Prostate gland (tissue), 2 donors: ENCODE measurements around the gene ASXL3. TPM values are rescaled to one million over a fixed set of nuclear protein-coding genes. Genes with fewer than 3 reads are reported as not detected.

ENCODE experiments used
- DNase-seq: peaks from one replicate; pipeline ENCODE4 v3.0.0-alpha.2; 2019; ENCODE audit warnings: low spot score
- H3K27ac ChIP-seq, 2 donors: fragments of 200-600 bp; sonication (generic); 2 replicates each; pipeline ENCODE4 v1.5.1; 2017 to 2019
- H3K27me3 ChIP-seq: fragments of 200-600 bp; sonication (generic); replicated peaks from 2 replicates; pipeline ENCODE4 v1.5.1; 2019; ENCODE audit not compliant: insufficient read depth
- H3K36me3 ChIP-seq, 2 donors: fragments of 200-600 bp; sonication (generic); 1 replicate in 1 of 2; 2 replicates in 1 of 2; pipeline versions ENCODE4 v1.5.1 to v1.8.1; 2017 to 2019
- H3K4me1 ChIP-seq: fragments of 200-600 bp; sonication (generic); replicated peaks from 2 replicates; pipeline ENCODE4 v1.5.1; 2019
- H3K4me3 ChIP-seq, 2 donors: fragments of 200-600 bp; sonication (generic); 2 replicates each; pipeline ENCODE4 v1.5.1; 2017 to 2019
- H3K9me3 ChIP-seq: fragments of 200-600 bp; sonication (generic); 2 replicates; pipeline ENCODE4 v1.5.1; 2017
- POLR2A ChIP-seq: fragments of 450-650 bp; IDR thresholded peaks from one replicate; pipeline ENCODE4 v1.6.1; 2016; ENCODE audit warnings: antibody characterized with exemption, mild to moderate bottlenecking
- POLR2AphosphoS5 ChIP-seq: sonication (generic); formaldehyde crosslinking; IDR thresholded peaks from one replicate; pipeline ENCODE4 v1.6.1; 2017; ENCODE audit warnings: antibody characterized with exemption
- WGBS: methylation state at CpG from one replicate; pipeline ENCODE4 v1.1.5; 2018; 5-methylcytosine and 5-hydroxymethylcytosine counted together
- intact Hi-C: fragments of 100-400 bp; cut with DNase I; formaldehyde crosslinking; loops from one replicate; pipeline ENCODE4 v1.14.2; 2022
- total RNA-seq, 2 donors: library from RNA; depleted of rRNA; stranded (reverse); fragments of >200 nt; gene quantifications; one replicate each; pipeline ENCODE4 v1.1.0, GENCODE V29; 2016
- TF ChIP-seq, protein P1 (sequence below), 4 experiments: fragments of 200-600 bp in 2 of 4; fragments of 450-650 bp in 2 of 4; sonication (generic) in 2 of 4; IDR thresholded peaks; 1 replicate in 3 of 4; 2 replicates in 1 of 4; pipeline ENCODE4 v1.5.1; 2016 to 2019; ENCODE audit warnings: antibody characterized with exemption in 4 of 4, mild to moderate bottlenecking in 2 of 4, moderate library complexity in 2 of 4

Gene ASXL3
- total RNA-seq, 2 donors from 2014 or later, result 5.1 to 7.3 TPM

DNA sequence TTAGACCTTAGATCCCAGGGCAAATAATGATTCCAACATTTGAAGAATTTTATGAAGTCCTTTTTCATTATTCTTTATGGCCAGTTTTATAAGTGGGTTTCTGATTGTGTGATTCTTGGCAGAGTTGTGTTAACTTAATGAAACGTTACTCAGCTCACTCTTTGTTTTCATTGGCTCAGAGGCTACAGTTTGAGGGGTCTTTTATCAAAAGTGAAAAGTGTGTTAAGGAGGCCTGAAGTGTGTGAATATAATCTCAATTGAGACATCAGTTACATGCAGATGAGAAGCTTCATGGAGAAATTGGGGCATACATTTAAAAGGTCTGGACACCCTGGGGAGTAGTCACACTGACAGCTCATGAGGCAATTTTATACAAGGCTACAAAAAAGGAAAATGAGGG lies 74.6 kb downstream of the ASXL3 start:
- Histone ChIP-seq H3K4me1 (no peaks in the 10 kb centered on the region), H3K9me3 (no peaks in the 10 kb centered on the region), H3K36me3 (no peaks in the 10 kb centered on the region), H3K27me3 (no peaks in the 10 kb centered on the region), H3K27ac (no peak overlapping the region), H3K4me3 (no peak overlapping the region)
- WGBS, result 16% methylated on average over 1 of the region's 1 CpG
- intact Hi-C loops, result no loop called here
- TF ChIP-seq, protein P1, sequence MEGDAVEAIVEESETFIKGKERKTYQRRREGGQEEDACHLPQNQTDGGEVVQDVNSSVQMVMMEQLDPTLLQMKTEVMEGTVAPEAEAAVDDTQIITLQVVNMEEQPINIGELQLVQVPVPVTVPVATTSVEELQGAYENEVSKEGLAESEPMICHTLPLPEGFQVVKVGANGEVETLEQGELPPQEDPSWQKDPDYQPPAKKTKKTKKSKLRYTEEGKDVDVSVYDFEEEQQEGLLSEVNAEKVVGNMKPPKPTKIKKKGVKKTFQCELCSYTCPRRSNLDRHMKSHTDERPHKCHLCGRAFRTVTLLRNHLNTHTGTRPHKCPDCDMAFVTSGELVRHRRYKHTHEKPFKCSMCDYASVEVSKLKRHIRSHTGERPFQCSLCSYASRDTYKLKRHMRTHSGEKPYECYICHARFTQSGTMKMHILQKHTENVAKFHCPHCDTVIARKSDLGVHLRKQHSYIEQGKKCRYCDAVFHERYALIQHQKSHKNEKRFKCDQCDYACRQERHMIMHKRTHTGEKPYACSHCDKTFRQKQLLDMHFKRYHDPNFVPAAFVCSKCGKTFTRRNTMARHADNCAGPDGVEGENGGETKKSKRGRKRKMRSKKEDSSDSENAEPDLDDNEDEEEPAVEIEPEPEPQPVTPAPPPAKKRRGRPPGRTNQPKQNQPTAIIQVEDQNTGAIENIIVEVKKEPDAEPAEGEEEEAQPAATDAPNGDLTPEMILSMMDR (IDR thresholded peaks at IDR 0.05), result no peak
- TF ChIP-seq POLR2A, result no peak
- TF ChIP-seq POLR2AphosphoS5, result no peak
- no peak for DNase-seq

GRCh38 chr18:33653231-33653630 lies 75.2 kb downstream of the ASXL3 start:
- Histone ChIP-seq H3K4me1 (no peaks in the 10 kb centered on the region), H3K9me3 (no peaks in the 10 kb centered on the region), H3K27ac (no peak overlapping the region), H3K27me3 (no peaks in the 10 kb centered on the region), H3K4me3 (no peak overlapping the region), H3K36me3 (no peaks in the 10 kb centered on the region)
- DNase-seq, result no peak
- 51% methylated on average over 3 of the region's 3 CpGs for WGBS
- intact Hi-C loops, result no loop called here
- TF ChIP-seq POLR2AphosphoS5 (no peak), POLR2A (no peak)
- TF ChIP-seq, protein P1 (IDR thresholded peaks at IDR 0.05), result no peak

DNA sequence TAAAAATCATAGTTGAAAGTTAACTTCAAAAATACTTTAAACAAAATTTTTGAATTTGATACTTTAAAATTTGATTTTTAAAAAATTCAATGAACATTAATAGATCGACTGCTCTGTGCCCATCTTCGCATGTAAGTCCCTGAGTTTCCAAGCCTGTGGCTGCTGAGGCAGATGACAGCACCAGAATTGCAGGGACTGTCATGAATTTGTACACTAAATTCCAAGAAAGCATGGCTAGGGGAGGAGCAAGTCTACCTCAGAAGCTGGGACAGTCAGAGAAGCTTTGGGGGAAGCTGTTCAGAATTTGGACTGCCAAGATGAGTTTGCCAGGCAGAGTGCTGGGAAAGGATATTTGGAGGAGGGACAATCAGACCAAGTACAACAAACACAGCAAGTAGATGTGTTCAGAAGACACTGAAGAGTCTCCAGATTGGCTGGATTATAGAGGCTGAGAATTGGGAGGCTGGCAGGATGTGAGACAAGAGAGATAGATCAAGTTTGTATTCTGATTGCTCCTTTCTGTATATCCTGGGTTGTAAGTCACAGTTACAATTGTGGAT lies 79.0 kb downstream of the ASXL3 start:
- Histone ChIP-seq H3K27me3 (no peaks in the 10 kb centered on the region), H3K36me3 (no peaks in the 10 kb centered on the region), H3K9me3 (no peaks in the 10 kb centered on the region), H3K4me3 (no peak overlapping the region), H3K27ac (no peak overlapping the region), H3K4me1 (no peaks in the 10 kb centered on the region)
- no peak for DNase-seq
- 81% methylated on average over 2 of the region's 2 CpGs for WGBS
- no peak for TF ChIP-seq POLR2A
- intact Hi-C loops, result no loop called here

- Histone ChIP-seq H3K9me3 (no peaks in the 10 kb centered on the region), H3K27me3 (no peaks in the 10 kb centered on the region), H3K4me1 (no peaks in the 10 kb centered on the region), H3K36me3 (no peaks in the 10 kb centered on the region), H3K27ac (no peak overlapping the region), H3K4me3 (no peak overlapping the region)
- TF ChIP-seq, protein P1 (IDR thresholded peaks at IDR 0.05), result no peak
- no peak for TF ChIP-seq POLR2AphosphoS5
- no peak for TF ChIP-seq POLR2A
- WGBS, result 95% methylated on average over 2 of the region's 2 CpGs
- no peak for DNase-seq
- intact Hi-C loops, result no loop called here
These were observed 82.8 kb downstream of the ASXL3 start for GRCh38 chr18:33660696-33661310.

- Histone ChIP-seq H3K27ac (no peak overlapping the region), H3K9me3 (no peaks in the 10 kb centered on the region), H3K4me3 (no peak overlapping the region), H3K36me3 (no peaks in the 10 kb centered on the region), H3K27me3 (no peaks in the 10 kb centered on the region), H3K4me1 (no peaks in the 10 kb centered on the region)
- TF ChIP-seq, protein P1 (IDR thresholded peaks at IDR 0.05), result no peak
- no peak for TF ChIP-seq POLR2AphosphoS5
- TF ChIP-seq POLR2A, result no peak
- WGBS, result 80% methylated on average over 4 of the region's 4 CpGs
- no peak for DNase-seq
- intact Hi-C loops, result no loop called here
These were observed 86.3 kb downstream of the ASXL3 start for GRCh38 chr18:33664241-33664874.
